MM.1S (cell line): Measurements from ENCODE around the gene ADISSP.

Source experiments
- DNase-seq: peaks from one replicate; pipeline ENCODE4 v3.0.0-alpha.2; 2015
- H2AFZ ChIP-seq: fragments of 300-600 bp; sonication (generic); 2 replicates; pipeline ENCODE4 v1.6.0; 2016; ENCODE audit warnings: antibody characterized with exemption, low read length
- H3F3A ChIP-seq: fragments of 300-600 bp; sonication (generic); 2 replicates; pipeline ENCODE4 v1.6.1; 2016; ENCODE audit warnings: mild to moderate bottlenecking, antibody characterized with exemption, low read length, moderate library complexity, mixed read lengths; ENCODE audit not compliant: insufficient read depth
- H3K27ac ChIP-seq: fragments of 300-600 bp; sonication (generic); 2 replicates; pipeline ENCODE4 v1.5.1; 2016; ENCODE audit warnings: mild to moderate bottlenecking, low read length
- H3K27me3 ChIP-seq: fragments of 300-600 bp; sonication (generic); replicated peaks from 2 replicates; pipeline ENCODE4 v1.6.0; 2016; ENCODE audit warnings: low read length; ENCODE audit not compliant: insufficient read depth
- H3K36me3 ChIP-seq: fragments of 300-600 bp; sonication (generic); replicated peaks from 2 replicates; pipeline ENCODE4 v1.6.1; 2016; ENCODE audit warnings: mild to moderate bottlenecking, low read length, mixed read lengths; ENCODE audit not compliant: insufficient read depth
- H3K4me1 ChIP-seq: fragments of 300-600 bp; sonication (generic); 2 replicates; pipeline ENCODE4 v1.6.1; 2016; ENCODE audit warnings: low read length, mixed read lengths
- H3K4me2 ChIP-seq: fragments of 300-600 bp; sonication (generic); 2 replicates; pipeline ENCODE4 v1.6.0; 2016; ENCODE audit warnings: low read depth, low read length
- H3K4me3 ChIP-seq: fragments of 300-600 bp; sonication (generic); 2 replicates; pipeline ENCODE4 v1.5.1; 2016; ENCODE audit warnings: low read length, mixed read lengths
- H3K79me2 ChIP-seq: fragments of 300-600 bp; sonication (generic); 2 replicates; pipeline ENCODE4 v1.6.1; 2016; ENCODE audit warnings: mixed run types, low read length, mixed read lengths
- H3K9ac ChIP-seq: fragments of 300-600 bp; sonication (generic); 2 replicates; pipeline ENCODE4 v1.6.1; 2016; ENCODE audit warnings: low read length, mixed read lengths
- H3K9me2 ChIP-seq: fragments of 300-600 bp; sonication (generic); replicated peaks from 2 replicates; pipeline ENCODE4 v1.6.1; 2016; ENCODE audit warnings: mild to moderate bottlenecking, low read length, mixed read lengths; ENCODE audit not compliant: insufficient read depth
- H3K9me3 ChIP-seq: fragments of 300-600 bp; sonication (generic); replicated peaks from 2 replicates; pipeline ENCODE4 v1.6.1; 2016; ENCODE audit warnings: mild to moderate bottlenecking, low read length, mixed read lengths; ENCODE audit not compliant: insufficient read depth
- H4K20me1 ChIP-seq: fragments of 300-600 bp; sonication (generic); 2 replicates; pipeline ENCODE4 v1.6.1; 2016; ENCODE audit warnings: mild to moderate bottlenecking, low read length, moderate library complexity, mixed read lengths; ENCODE audit not compliant: insufficient read depth
- EZH2 ChIP-seq: fragments of 300-600 bp; sonication (generic); optimal IDR thresholded peaks from 2 replicates; pipeline ENCODE3; 2017; ENCODE audit warnings: low read depth, mild to moderate bottlenecking, antibody characterized with exemption, low read length, mixed read lengths
- EZH2phosphoT487 ChIP-seq: fragments of 300-600 bp; sonication (generic); IDR thresholded peaks from 2 replicates; pipeline ENCODE4 v1.6.1; 2018; ENCODE audit warnings: antibody characterized with exemption, low read length
- TF ChIP-seq, protein P1 (sequence below): fragments of 300-600 bp; sonication (generic); IDR thresholded peaks from 2 replicates; pipeline ENCODE4 v1.5.1; 2016; ENCODE audit warnings: antibody characterized with exemption, low read length, mixed read lengths

ADISSP gene

DNA sequence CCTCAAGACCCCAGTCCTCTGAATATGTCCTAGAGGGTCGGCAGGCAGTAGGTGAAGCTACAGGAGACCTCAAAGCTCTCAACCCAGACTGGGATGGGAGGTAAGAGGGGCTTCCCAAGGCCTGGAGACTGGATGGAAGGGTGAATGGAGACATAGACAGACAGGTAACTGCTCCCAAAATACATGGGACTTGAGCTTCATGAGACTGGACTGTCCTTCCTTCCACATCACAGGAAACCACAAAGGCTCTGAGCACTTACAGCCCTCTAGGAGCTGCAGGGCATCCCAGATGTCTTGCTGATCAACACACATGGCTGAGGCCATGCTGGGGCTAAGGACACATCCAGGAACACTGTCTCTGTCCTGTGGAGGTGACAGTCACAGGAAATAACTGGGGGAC is 23.5 kb downstream of the ADISSP start:
- H2AFZ ChIP-seq = no peak overlapping the region
- H3K9ac ChIP-seq = no peak overlapping the region
- no peaks in the 10 kb centered on the region for H3K36me3 ChIP-seq
- H4K20me1 ChIP-seq = no peaks in the 10 kb centered on the region
- H3K27ac ChIP-seq = no peak overlapping the region
- no peaks in the 10 kb centered on the region for H3K9me2 ChIP-seq
- H3K27me3 ChIP-seq = peaks cover 14% of the 10 kb centered on the region
- no peaks in the 10 kb centered on the region for H3K79me2 ChIP-seq
- TF ChIP-seq EZH2phosphoT487 (no peak), EZH2 (no peak)
- TF ChIP-seq, protein P1, sequence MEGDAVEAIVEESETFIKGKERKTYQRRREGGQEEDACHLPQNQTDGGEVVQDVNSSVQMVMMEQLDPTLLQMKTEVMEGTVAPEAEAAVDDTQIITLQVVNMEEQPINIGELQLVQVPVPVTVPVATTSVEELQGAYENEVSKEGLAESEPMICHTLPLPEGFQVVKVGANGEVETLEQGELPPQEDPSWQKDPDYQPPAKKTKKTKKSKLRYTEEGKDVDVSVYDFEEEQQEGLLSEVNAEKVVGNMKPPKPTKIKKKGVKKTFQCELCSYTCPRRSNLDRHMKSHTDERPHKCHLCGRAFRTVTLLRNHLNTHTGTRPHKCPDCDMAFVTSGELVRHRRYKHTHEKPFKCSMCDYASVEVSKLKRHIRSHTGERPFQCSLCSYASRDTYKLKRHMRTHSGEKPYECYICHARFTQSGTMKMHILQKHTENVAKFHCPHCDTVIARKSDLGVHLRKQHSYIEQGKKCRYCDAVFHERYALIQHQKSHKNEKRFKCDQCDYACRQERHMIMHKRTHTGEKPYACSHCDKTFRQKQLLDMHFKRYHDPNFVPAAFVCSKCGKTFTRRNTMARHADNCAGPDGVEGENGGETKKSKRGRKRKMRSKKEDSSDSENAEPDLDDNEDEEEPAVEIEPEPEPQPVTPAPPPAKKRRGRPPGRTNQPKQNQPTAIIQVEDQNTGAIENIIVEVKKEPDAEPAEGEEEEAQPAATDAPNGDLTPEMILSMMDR = no peak
- H3K4me1 ChIP-seq = no peaks in the 10 kb centered on the region
- no peak for DNase-seq
- H3K4me3 ChIP-seq = no peak overlapping the region
- H3K4me2 ChIP-seq = no peak overlapping the region
- H3K9me3 ChIP-seq = no peaks in the 10 kb centered on the region
- no peaks in the 10 kb centered on the region for H3F3A ChIP-seq

DNA sequence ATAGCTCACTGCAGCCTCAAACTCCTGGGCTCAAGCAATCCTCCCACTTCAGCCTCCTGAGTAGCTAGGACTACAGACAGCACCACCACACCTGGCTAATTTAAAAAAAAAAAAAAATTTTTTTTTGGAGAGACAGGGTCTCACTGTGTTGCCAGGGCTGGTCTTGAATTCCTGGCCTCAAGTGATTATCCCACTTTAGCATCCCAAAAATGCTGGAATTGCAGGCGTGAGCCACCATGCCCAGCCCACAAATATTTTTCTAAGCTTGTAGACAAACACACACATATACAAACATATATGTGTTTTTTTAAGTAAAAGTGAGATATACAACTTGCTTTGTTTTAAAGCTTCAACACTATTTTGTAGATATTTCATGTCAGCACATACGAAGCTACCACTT is 24.3 kb downstream of the ADISSP start:
- H2AFZ ChIP-seq = no peak overlapping the region
- no peaks in the 10 kb centered on the region for H3K79me2 ChIP-seq
- no peak for DNase-seq
- H3K4me2 ChIP-seq = no peak overlapping the region
- H3K4me3 ChIP-seq = no peak overlapping the region
- TF ChIP-seq EZH2phosphoT487 = no peak
- no peak for TF ChIP-seq EZH2
- TF ChIP-seq, protein P1 = no peak
- H3K27ac ChIP-seq = no peak overlapping the region
- no peaks in the 10 kb centered on the region for H4K20me1 ChIP-seq
- H3F3A ChIP-seq = no peaks in the 10 kb centered on the region
- no peaks in the 10 kb centered on the region for H3K36me3 ChIP-seq
- no peaks in the 10 kb centered on the region for H3K9me2 ChIP-seq
- peaks cover 14% of the 10 kb centered on the region for H3K27me3 ChIP-seq
- no peaks in the 10 kb centered on the region for H3K9me3 ChIP-seq
- H3K9ac ChIP-seq = no peak overlapping the region
- no peaks in the 10 kb centered on the region for H3K4me1 ChIP-seq

DNA sequence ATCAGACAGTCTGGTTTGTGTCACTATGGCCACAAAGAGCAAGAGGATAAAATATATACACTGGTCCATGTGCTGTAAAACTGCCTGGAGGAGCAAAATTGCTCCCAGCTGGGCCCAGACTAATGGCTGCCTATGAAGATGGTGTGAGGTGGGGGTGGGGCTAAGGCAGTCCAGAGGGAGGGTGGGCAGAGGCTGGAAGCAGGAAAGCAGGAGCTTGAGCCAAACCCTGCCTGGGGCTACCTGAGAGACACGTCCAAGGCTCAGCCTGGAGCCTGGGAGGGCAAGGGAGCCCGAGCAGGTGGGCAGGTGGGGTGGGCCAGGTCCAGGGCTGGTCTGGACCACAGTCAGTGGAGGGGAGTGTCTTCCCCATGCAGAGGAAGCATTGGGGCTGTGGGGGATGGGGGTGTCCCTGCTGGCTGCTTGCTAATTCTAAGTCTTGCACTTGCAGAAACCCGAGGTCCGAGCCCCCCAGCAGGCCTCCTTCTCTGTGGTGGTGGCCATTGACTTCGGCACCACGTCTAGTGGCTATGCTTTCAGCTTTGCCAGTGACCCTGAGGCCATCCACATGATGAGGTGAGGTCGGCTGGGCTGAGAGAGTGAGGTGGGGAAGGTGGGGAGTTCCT is 25.6 kb downstream of the ADISSP start:
- Histone ChIP-seq H4K20me1 (no peaks in the 10 kb centered on the region), H2AFZ (no peak overlapping the region), H3K4me2 (no peak overlapping the region), H3K27me3 (peaks cover 5% of the 10 kb centered on the region; the same call in 1 of the 2 replicates), H3K9ac (no peak overlapping the region), H3K9me2 (no peaks in the 10 kb centered on the region), H3K9me3 (no peaks in the 10 kb centered on the region), H3K36me3 (no peaks in the 10 kb centered on the region), H3K4me3 (no peak overlapping the region), H3F3A (no peaks in the 10 kb centered on the region), H3K79me2 (no peaks in the 10 kb centered on the region), H3K4me1 (no peaks in the 10 kb centered on the region), H3K27ac (no peak overlapping the region)
- TF ChIP-seq EZH2 (no peak), EZH2phosphoT487 (no peak)
- TF ChIP-seq, protein P1 = no peak
- no peak for DNase-seq
